Kidney (tissue), 14 donors: ENCODE measurements around the gene ORC4. TPM values are rescaled to one million over a fixed set of nuclear protein-coding genes. Genes with fewer than 3 reads are reported as not detected.
A peak's percentile ranks its signal among the peaks of the same experiment; 100 is the strongest.

ENCODE experiments used
- DNase-seq, 5 donors: peaks; one replicate each; pipeline ENCODE4 v3.0.0-alpha.2; 2013 to 2020
- FAIRE-seq: peaks from 2 replicates; lab custom pipeline; 2012; peaks lifted over from hg19 to GRCh38; lab: Jason Lieb, UNC
- H3K27ac ChIP-seq, 2 donors: one replicate each; pipeline ENCODE4 v1.7.0; 2013; ENCODE audit warnings: low read depth in 2 of 2, low read length in 2 of 2, inconsistent platforms in 1 of 2
- H3K27me3 ChIP-seq: one replicate; pipeline ENCODE4 v1.7.1; 2013; ENCODE audit warnings: low read length, inconsistent platforms; ENCODE audit not compliant: control insufficient read depth, insufficient read depth
- H3K36me3 ChIP-seq, 3 donors: one replicate each; pipeline versions ENCODE4 v1.7.0 to v1.7.1; 2013; ENCODE audit warnings: low read length in 3 of 3, control low read depth in 1 of 3, inconsistent platforms in 1 of 3; ENCODE audit not compliant: insufficient read depth in 3 of 3, control insufficient read depth in 2 of 3
- H3K4me1 ChIP-seq, 3 donors: one replicate each; pipeline versions ENCODE4 v1.7.0 to v1.7.1; 2013; ENCODE audit warnings: low read length in 3 of 3, inconsistent platforms in 1 of 3, low read depth in 1 of 3; ENCODE audit not compliant: control insufficient read depth in 2 of 3, insufficient read depth in 2 of 3
- H3K4me3 ChIP-seq, 3 donors: one replicate each; pipeline versions ENCODE4 v1.7.0 to v1.8.1; 2013; ENCODE audit warnings: low read length in 3 of 3, control low read depth in 1 of 3, inconsistent platforms in 1 of 3
- H3K9ac ChIP-seq, 3 donors: one replicate each; pipeline versions ENCODE4 v1.7.0 to v1.7.1; 2013; ENCODE audit warnings: low read length in 3 of 3, control low read depth in 1 of 3, inconsistent platforms in 1 of 3
- H3K9me3 ChIP-seq, 3 donors: one replicate each; pipeline versions ENCODE4 v1.7.0 to v1.7.1; 2013; ENCODE audit warnings: low read length in 3 of 3, control low read depth in 1 of 3, inconsistent platforms in 1 of 3; ENCODE audit not compliant: control insufficient read depth in 2 of 3, insufficient read depth in 1 of 3
- intact Hi-C: fragments of 100-400 bp; cut with DNase I; formaldehyde crosslinking; loops from one replicate; pipeline ENCODE4 v1.11.1; 2022
- polyA plus RNA-seq: library from polyadenylated mRNA; stranded (reverse); fragments of 350-450 nt; fragmentation: Illumina TruSeq; extraction: RNeasy Lipid Tissue Mini Kit (QIAGEN cat#74804); gene quantifications from one replicate; pipeline ENCODE4 v1.2.3, GENCODE V29; 2014; ENCODE audit warnings: low read depth, low replicate concordance; ENCODE audit not compliant: insufficient read depth
- total RNA-seq: library from RNA; stranded (reverse); fragmentation: NEBNext Ultra II Directional; extraction: Animal tissue kit (Norgen Biotek cat#: 25700); gene quantifications from one replicate; pipeline ENCODE4 v1.2.1, GENCODE V29; 2021
- TF ChIP-seq, protein P1 (sequence below): IDR thresholded peaks from 3 replicates; pipeline ENCODE4 v1.5.1; 2012; ENCODE audit warnings: mild to moderate bottlenecking, moderate library complexity, borderline replicate concordance; ENCODE audit not compliant: insufficient read depth; ENCODE audit errors: extremely low read depth
- donor health status: control.
- donor health status: control.
- donor health status: control.
- donor health status: control.
- donor health status: control.
- donor health status: DM: yes; HTN: yes; CAD: no.
- donor health status: Normal renal cell carcinoma (clear cell type).

Gene ORC4
- total and polyA plus RNA-seq, 2 donors from 2014 or later, result 34.5 to 49.7 TPM

DNA sequence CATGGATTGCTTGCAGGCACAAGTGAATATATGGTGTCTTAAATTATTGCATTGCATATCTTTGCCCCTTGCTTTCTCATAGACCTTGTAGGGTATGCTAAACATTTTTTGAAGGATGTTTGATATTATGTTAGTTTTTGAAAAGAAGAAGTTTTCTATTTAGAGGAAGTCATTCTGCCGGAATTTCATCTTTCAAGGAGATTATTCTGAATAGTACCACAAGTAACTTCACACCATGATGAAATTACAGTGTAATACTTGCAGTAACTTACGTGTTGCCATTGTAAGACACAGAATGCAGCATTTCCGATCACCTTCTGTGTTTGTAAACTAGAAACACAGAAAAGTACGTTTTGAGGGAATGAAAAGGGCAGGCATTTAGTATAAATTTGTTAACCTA, 103.8 kb downstream of the ORC4 start:
- H3K9me3 ChIP-seq, result no peaks in the 10 kb centered on the region
- TF ChIP-seq, protein P1, sequence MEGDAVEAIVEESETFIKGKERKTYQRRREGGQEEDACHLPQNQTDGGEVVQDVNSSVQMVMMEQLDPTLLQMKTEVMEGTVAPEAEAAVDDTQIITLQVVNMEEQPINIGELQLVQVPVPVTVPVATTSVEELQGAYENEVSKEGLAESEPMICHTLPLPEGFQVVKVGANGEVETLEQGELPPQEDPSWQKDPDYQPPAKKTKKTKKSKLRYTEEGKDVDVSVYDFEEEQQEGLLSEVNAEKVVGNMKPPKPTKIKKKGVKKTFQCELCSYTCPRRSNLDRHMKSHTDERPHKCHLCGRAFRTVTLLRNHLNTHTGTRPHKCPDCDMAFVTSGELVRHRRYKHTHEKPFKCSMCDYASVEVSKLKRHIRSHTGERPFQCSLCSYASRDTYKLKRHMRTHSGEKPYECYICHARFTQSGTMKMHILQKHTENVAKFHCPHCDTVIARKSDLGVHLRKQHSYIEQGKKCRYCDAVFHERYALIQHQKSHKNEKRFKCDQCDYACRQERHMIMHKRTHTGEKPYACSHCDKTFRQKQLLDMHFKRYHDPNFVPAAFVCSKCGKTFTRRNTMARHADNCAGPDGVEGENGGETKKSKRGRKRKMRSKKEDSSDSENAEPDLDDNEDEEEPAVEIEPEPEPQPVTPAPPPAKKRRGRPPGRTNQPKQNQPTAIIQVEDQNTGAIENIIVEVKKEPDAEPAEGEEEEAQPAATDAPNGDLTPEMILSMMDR, result no peak
- peaks cover 0 to 2% (median 0%) of the 10 kb centered on the region in 3 donors for H3K4me1 ChIP-seq
- no peaks in the 10 kb centered on the region for H3K27me3 ChIP-seq
- no peak for FAIRE-seq
- intact Hi-C loops, result loop anchor here (10.0 kb wide), 1 partner anchor 832 kb away; no protein-coding TSS in a partner anchor
- H3K9ac ChIP-seq, result no peak overlapping the region
- no peak for DNase-seq
- no peak overlapping the region for H3K4me3 ChIP-seq
- H3K36me3 ChIP-seq, result peaks cover 0 to 3% (median 0%) of the 10 kb centered on the region in 3 donors
- no peak overlapping the region for H3K27ac ChIP-seq

DNA sequence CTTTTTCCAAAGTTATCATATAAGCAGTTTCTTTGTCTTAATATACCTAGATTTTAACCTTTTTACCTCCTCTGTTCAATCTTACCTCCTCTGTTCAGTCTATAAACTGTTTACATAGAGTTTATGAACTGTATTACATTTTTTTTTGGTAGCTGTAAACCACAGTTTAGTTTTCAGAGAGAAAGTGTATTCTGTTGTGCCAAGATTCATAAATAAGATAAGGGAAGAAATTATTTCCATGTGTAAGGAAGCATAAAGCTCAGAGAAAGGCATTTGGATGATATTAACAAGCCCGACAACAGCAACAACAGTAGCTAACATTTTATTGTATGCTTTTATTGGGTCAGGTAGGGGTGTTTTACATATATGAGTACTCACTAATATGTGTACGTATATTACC, 104.5 kb downstream of the ORC4 start:
- intact Hi-C loops, result loop anchor here (10.0 kb wide), 1 partner anchor 831 kb away; no protein-coding TSS in a partner anchor
- peaks cover 0 to 2% (median 0%) of the 10 kb centered on the region in 3 donors for H3K4me1 ChIP-seq
- H3K9ac ChIP-seq, result no peak overlapping the region
- H3K4me3 ChIP-seq, result no peak overlapping the region
- TF ChIP-seq, protein P1, result no peak
- no peak for DNase-seq
- no peak for FAIRE-seq
- H3K27ac ChIP-seq, result no peak overlapping the region
- H3K27me3 ChIP-seq, result no peaks in the 10 kb centered on the region
- no peaks in the 10 kb centered on the region for H3K36me3 ChIP-seq
- no peaks in the 10 kb centered on the region for H3K9me3 ChIP-seq

DNA sequence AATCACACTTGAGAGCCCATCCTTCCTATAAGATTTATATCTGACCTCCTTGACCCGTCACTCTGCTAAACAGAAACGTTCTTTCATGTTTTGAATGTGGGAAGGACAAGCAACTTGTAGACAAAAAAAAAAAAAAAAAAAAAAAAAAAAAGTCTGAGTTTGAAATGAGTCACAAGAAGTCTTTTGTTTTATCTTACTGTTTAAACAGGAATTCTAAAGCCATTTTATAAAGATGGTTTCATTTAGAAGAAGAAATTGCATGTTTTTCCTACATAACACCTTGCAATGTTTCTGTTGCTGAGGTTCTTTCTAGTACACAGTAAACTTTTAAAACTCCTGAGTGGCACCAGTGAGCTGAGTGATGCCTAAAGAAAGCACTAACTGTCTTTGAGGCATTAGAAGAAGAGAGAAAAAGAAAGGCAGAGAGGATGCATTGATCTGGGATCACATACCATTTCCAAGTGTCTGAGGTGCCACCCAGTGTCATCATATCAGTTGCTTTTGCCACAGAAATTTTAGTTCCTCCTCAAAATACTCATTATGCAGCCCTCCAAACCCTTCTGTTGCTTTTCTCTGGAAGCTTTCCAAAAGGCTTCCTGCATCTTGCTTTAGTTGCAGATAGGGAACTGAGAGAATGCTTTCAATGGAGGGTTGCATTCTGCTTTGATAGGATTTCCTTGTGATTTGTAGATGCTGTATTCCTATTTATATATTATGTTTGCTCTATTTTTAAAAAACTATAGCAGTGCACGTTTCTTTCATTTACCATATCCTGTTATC, 106.6 kb downstream of the ORC4 start:
- Histone ChIP-seq H3K4me3 (no peak overlapping the region), H3K27me3 (no peaks in the 10 kb centered on the region), H3K9ac (no peak overlapping the region), H3K36me3 (no peaks in the 10 kb centered on the region), H3K27ac (no peak overlapping the region), H3K4me1 (peaks cover 0 to 4% (median 0%) of the 10 kb centered on the region in 3 donors), H3K9me3 (no peaks in the 10 kb centered on the region)
- intact Hi-C loops, result loop anchor here (10.0 kb wide), 1 partner anchor 829 kb away; no protein-coding TSS in a partner anchor
- DNase-seq (peak in 1 of 5 donors; percentile 32), FAIRE-seq (no peak)
- TF ChIP-seq, protein P1, result no peak
